Measurements from ENCODE around the gene RNF223. TPM values are rescaled to one million over a fixed set of nuclear protein-coding genes. Genes with fewer than 3 reads are reported as not detected.

The RNF223 gene
- total RNA-seq, 4 donors from 2014 or later, result not detected

DNA sequence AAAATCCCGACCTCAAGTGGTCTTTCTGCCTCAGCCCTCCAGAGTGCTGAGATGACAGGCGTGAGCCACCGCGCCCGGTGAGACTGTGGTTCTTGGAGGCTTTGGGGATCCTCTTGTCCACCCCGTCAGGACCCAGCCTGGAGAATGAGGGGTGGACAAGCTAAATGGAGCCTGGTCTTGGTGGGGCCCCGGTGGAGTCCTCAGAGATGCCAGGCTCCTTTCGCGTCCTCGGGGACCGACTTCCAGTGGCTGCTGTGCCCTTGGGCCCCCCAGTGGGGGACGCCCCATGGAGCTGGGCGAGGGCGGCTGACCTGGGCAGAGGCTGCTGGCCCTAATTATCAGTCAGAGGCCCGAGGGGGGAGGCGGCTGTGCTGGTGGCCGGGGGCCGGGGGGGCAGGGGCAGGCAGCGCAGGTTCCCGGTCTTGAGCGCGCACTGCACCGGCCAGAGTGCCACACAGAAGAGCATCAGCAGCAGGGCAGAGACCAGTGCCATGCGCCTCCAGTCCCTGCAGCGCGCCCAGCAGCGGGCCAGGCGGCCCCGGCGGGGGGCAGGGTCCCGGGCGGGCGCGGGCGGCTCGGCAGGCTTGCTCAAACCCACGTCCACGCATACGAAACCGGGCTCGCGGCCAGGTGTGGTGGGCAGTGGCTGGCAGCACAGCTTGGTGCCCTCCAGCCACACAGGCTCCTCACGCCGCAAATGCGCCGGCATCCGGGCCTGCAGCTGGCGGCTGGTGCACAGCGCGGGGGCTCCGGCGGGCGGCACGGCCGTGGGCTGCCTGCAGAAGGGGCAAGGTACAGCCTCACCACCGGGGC is 2.4 kb downstream of the RNF223 start:
- Histone ChIP-seq H3K4me1 (peaks cover 16 to 23% (median 17%) of the 10 kb centered on the region in 4 donors), H3K27me3 (peaks cover 3 to 93% (median 42%) of the 10 kb centered on the region in 4 donors), H3K36me3 (no peaks in the 10 kb centered on the region), H3K4me3 (no peak overlapping the region), H3K27ac (replicated peaks in 1 of 4) (no peak overlapping the region), H3K9me3 (no peaks in the 10 kb centered on the region)
- WGBS, result 82% methylated on average over 12 of the region's 56 CpGs
- DNase-seq (ENCODE audit: extremely low spot score), result no peak
- TF ChIP-seq POLR2A (IDR thresholded peaks at IDR 0.05; ENCODE audit: low read depth) (no peak), EP300 (IDR thresholded peaks at IDR 0.05) (no peak), POLR2AphosphoS5 (IDR thresholded peaks at IDR 0.05) (no peak)
- TF ChIP-seq, protein P1, sequence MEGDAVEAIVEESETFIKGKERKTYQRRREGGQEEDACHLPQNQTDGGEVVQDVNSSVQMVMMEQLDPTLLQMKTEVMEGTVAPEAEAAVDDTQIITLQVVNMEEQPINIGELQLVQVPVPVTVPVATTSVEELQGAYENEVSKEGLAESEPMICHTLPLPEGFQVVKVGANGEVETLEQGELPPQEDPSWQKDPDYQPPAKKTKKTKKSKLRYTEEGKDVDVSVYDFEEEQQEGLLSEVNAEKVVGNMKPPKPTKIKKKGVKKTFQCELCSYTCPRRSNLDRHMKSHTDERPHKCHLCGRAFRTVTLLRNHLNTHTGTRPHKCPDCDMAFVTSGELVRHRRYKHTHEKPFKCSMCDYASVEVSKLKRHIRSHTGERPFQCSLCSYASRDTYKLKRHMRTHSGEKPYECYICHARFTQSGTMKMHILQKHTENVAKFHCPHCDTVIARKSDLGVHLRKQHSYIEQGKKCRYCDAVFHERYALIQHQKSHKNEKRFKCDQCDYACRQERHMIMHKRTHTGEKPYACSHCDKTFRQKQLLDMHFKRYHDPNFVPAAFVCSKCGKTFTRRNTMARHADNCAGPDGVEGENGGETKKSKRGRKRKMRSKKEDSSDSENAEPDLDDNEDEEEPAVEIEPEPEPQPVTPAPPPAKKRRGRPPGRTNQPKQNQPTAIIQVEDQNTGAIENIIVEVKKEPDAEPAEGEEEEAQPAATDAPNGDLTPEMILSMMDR (IDR thresholded peaks at IDR 0.05), result no peak
- intact Hi-C loops (cut with DNase I), result no loop called here

DNA sequence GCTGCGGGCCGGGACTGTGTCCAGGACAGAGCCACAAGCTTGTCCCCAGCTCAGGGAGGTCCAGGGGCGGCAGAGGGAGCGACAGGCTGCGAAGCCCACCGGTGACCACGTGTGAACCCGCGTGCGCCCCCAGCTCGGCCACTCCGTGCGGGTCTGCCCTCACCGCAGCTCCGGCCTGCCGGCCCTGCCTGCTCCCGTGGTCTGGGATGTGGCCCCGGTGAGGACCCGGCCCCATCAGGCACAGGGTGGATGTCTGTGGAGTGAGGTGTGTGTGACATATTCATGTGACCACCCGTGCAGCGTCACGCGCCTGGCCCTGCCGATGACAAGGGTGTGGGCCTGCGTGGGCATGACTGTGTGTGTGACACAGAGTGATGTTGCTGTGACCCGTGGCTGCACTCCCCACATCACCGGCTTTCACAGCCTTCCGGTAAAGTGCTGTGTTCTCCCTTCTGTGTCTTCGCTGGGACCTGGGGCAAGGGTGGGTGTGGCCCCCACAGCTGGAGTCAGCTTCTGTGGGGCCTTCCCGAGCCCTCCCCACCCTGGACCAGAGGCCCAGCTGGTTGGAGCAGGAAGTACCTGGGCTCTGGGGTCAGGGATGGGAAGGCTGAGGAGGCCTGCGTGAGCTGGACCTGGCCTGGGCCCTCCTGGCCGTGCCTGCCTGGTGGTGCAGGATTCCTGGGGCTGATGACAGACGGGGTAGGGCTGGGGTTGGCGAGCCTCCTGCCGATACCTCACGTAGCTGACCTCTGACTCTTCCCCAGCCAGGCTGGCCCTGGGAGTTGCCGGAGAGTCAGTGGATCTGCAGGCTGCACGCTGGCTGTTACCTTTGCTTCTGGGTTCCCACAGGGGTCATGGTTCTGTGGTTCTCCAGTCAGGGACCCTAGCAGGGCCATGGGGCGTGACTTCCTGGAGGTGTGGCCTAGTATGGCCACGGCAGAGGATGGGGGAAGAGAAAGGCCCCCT is 4.1 kb downstream of the RNF223 start:
- H3K36me3 ChIP-seq, result no peaks in the 10 kb centered on the region
- H3K27ac ChIP-seq (replicated peaks in 1 of 4), result no peak overlapping the region
- H3K4me3 ChIP-seq, result peak overlapping the region; percentile 47 to 65 (median 52)
- TF ChIP-seq, protein P1 (IDR thresholded peaks at IDR 0.05), result no peak
- peaks cover 3 to 91% (median 41%) of the 10 kb centered on the region in 4 donors for H3K27me3 ChIP-seq
- intact Hi-C loops (cut with DNase I), result no loop called here
- 76% methylated on average over 18 of the region's 40 CpGs for WGBS
- H3K4me1 ChIP-seq, result peaks cover 16 to 23% (median 17%) of the 10 kb centered on the region in 4 donors
- DNase-seq (ENCODE audit: extremely low spot score), result no peak
- H3K9me3 ChIP-seq, result no peaks in the 10 kb centered on the region

DNA sequence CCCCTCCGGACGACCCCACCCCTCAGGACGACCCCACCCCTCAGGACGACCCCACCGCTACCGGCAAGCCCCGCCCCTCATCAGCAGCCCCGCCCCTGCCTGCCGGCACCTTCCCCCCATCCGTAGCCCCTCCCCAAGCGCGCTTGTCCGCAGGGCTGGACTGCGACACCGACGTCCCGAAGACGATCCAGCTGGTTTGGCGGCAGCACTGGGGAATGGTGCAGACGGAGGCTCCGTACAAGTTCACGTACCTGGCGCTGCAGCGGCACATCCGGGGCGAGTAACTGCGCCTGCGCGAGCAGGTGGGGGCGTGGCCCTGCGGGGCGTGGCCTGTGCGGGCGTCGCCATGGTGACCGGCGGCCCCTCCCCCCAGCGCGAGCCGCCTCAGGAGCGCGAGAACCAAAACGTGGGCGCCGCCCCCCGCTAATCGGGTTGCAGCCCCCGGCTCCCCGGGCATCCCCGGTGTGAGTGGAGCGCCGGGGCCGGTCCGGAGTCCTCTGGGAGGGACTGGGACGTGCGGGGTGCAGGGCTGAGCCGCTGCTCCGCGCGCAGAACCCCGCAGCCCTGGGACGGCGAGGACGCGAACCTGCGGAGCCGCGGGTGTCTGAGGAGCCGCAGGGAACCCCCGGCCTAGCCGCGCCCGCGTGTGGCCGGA is 4.9 kb downstream of the RNF223 start:
- intact Hi-C loops (cut with DNase I), result no loop called here
- TF ChIP-seq EP300 (IDR thresholded peaks at IDR 0.05) (no peak), POLR2AphosphoS5 (IDR thresholded peaks at IDR 0.05) (peak in 1 of 2 donors; percentile 17)
- H3K36me3 ChIP-seq, result no peaks in the 10 kb centered on the region
- H3K9me3 ChIP-seq, result no peaks in the 10 kb centered on the region
- H3K4me3 ChIP-seq, result peak overlapping the region; percentile 47 to 65 (median 52)
- H3K27ac ChIP-seq (replicated peaks in 1 of 4), result no peak overlapping the region
- H3K4me1 ChIP-seq, result peaks cover 18 to 25% (median 20%) of the 10 kb centered on the region in 4 donors
- no peak for DNase-seq (ENCODE audit: extremely low spot score)
- WGBS, result no CpG with 5 or more reads among the region's 75 CpGs
- H3K27me3 ChIP-seq, result peaks cover 4 to 89% (median 37%) of the 10 kb centered on the region in 4 donors

DNA sequence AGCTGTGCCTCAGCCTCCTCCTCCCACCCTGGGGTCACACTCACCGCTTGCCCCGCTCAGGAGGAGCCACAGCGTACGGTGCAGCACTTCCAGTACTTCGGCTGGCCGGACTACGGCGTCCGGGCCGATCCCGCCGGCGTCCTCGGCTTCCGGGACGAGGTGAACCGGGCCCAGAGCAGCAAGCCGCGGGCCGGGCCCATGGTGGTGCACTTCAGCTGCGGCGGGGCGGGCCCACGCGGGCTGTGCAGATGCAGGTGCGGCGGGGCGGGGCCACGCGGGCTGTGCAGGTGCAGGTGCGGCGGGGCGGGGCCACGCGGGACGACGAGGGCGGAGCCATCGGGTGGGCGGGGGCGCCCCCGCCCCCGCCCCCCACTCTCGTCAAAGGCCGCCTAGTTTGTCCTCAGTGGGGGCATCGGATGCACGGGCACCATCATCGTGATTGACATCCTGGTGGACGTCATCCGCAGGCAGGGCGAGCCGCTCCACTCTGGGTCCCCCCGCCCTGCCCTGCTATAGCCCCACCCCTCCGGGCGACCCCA is 5.5 kb downstream of the RNF223 start:
- peaks cover 22 to 31% (median 26%) of the 10 kb centered on the region in 4 donors for H3K4me1 ChIP-seq
- no peaks in the 10 kb centered on the region for H3K36me3 ChIP-seq
- no peak for DNase-seq (ENCODE audit: extremely low spot score)
- no peaks in the 10 kb centered on the region for H3K9me3 ChIP-seq
- H3K4me3 ChIP-seq, result peak overlapping the region; percentile 47 to 65 (median 52)
- WGBS, result 0% methylated on average over 1 of the region's 55 CpGs
- no peak overlapping the region for H3K27ac ChIP-seq (replicated peaks in 1 of 4)
- intact Hi-C loops (cut with DNase I), result no loop called here
- H3K27me3 ChIP-seq, result peaks cover 7 to 89% (median 39%) of the 10 kb centered on the region in 4 donors
- TF ChIP-seq POLR2AphosphoS5 (IDR thresholded peaks at IDR 0.05) (no peak), EP300 (IDR thresholded peaks at IDR 0.05) (no peak), POLR2A (IDR thresholded peaks at IDR 0.05; ENCODE audit: low read depth) (no peak)
- TF ChIP-seq, protein P1 (IDR thresholded peaks at IDR 0.05), result no peak

Data from esophagus muscularis mucosa (tissue), 4 donors.